Ovary (tissue), 9 donors: ENCODE measurements around the gene RASSF5. TPM values are rescaled to one million over a fixed set of nuclear protein-coding genes. Genes with fewer than 3 reads are reported as not detected.
A peak's percentile ranks its signal among the peaks of the same experiment; 100 is the strongest.

Experiments
- DNase-seq, 5 donors: peaks; one replicate each; pipeline ENCODE4 v3.0.0-alpha.2; 2019 to 2020
- H3K27ac ChIP-seq, 2 donors: fragments of 200-600 bp; one replicate each; pipeline versions ENCODE4 v1.5.1 to v1.8.0; 2019 to 2022
- H3K27me3 ChIP-seq: fragments of 200-600 bp; one replicate; pipeline ENCODE4 v1.8.0; 2022
- H3K36me3 ChIP-seq: fragments of 200-600 bp; sonication (generic); one replicate; pipeline ENCODE4 v1.5.1; 2019
- H3K4me1 ChIP-seq: one replicate; pipeline ENCODE4 v1.8.1; 2013; ENCODE audit warnings: mild to moderate bottlenecking, moderate library complexity; ENCODE audit not compliant: insufficient read depth
- H3K4me3 ChIP-seq: fragments of 200-600 bp; sonication (generic); one replicate; pipeline ENCODE4 v1.5.1; 2017
- H3K9me3 ChIP-seq, 2 donors: fragments of 200-600 bp in 1 of 2; sonication (generic) in 1 of 2; one replicate each; pipeline versions ENCODE4 v1.5.1 to v1.8.1; 2013 to 2019; ENCODE audit warnings: mild to moderate bottlenecking in 1 of 2, moderate library complexity in 1 of 2
- EP300 ChIP-seq: sonication (generic); formaldehyde crosslinking; IDR thresholded peaks from one replicate; pipeline ENCODE4 v1.6.1; 2017; ENCODE audit warnings: antibody characterized with exemption
- POLR2A ChIP-seq: fragments of 450-650 bp; IDR thresholded peaks from one replicate; pipeline ENCODE4 v1.6.1; 2017; ENCODE audit warnings: antibody characterized with exemption, mild to moderate bottlenecking, moderate library complexity
- WGBS, 3 donors: extraction: QIAGEN DNeasy Blood & Tissue Kit in 1 of 3; methylation state at CpG; one replicate each; pipeline versions ENCODE4 v1.1.5 to v1.1.7; 2013 to 2017; 5-methylcytosine and 5-hydroxymethylcytosine counted together
- intact Hi-C, 4 donors: fragments of 100-400 bp; cut with DNase I; formaldehyde crosslinking; loops; one replicate each; pipeline versions ENCODE4 v1.11.0 to v1.15.1; 2022 to 2023
- microRNA-seq, 3 donors: library from miRNA; unstranded; fragments of <30 nt; microRNA quantifications; one replicate each; pipeline versions ENCODE4 to v1.2.0, GENCODE V29; 2019 to 2020
- polyA plus RNA-seq, 2 donors: library from polyadenylated mRNA; stranded (reverse); fragments of 200-250 nt in 1 of 2; fragments of 350-450 nt in 1 of 2; fragmentation: Illumina TruSeq in 1 of 2; extraction: RNeasy Lipid Tissue Mini Kit (QIAGEN cat#74804) in 1 of 2; gene quantifications; one replicate each; pipeline ENCODE4 v1.2.3, GENCODE V29; 2013 to 2014
- small RNA-seq: library from RNA; depleted of rRNA; stranded (forward); fragments of <200 nt; gene quantifications from one replicate; pipeline ENCODE3, GENCODE V24; 2016
- total RNA-seq, 7 donors: library from RNA; depleted of rRNA in 2 of 7; stranded (reverse); fragments of >200 nt in 2 of 7; fragmentation: NEBNext Ultra II Directional in 3 of 7; extraction: Animal tissue kit (Norgen Biotek cat#: 25700) in 3 of 7; gene quantifications; one replicate each; pipeline versions ENCODE4 v1.1.0 to v1.2.4, GENCODE V29; 2016 to 2023
- TF ChIP-seq, protein P1 (sequence below), 3 donors: fragments of 450-650 bp in 2 of 3; fragments of 200-600 bp in 1 of 3; IDR thresholded peaks; one replicate each; pipeline versions ENCODE4 v1.5.1 to v1.8.0; 2016 to 2022; ENCODE audit warnings: antibody characterized with exemption in 3 of 3, mild to moderate bottlenecking in 1 of 3
- donor health status: DM: no; HTN: no; CAD: no; lungs with moderate emphysema.
- donor health status: DM: no; HTN: no; CAD: no.
- donor health status: Bipolar disorder and iron deficiency.
- donor health status: DM: yes; HTN: yes; CAD: no.
- donor health status: DM: no; HTN: no; CAD: no.
- donor health status: DM: yes; HTN: yes; CAD: no.

Gene RASSF5
- total and polyA plus RNA-seq, 9 donors = 1.8 to 11.8 (median 5.3) TPM

GRCh38 chr1:206635080-206635977, 128.0 kb downstream of the RASSF5 start, which contains the start of gene DYRK3:
Gene DYRK3, plus strand, starts transcription at chr1:206635536. Its CDS starts 168 bp downstream, at chr1:206635704.
- Histone ChIP-seq H3K4me3 (peak within 1 kb of the TSS; percentile 95), H3K4me1 (peaks cover 1% of the 10 kb centered on the region), H3K27ac (peak within 1 kb of the TSS; percentile 48 to 78), H3K27me3 (no peaks in the 10 kb centered on the region), H3K36me3 (no peaks in the 10 kb centered on the region), H3K9me3 (no peaks in the 10 kb centered on the region)
- peak; percentile 96 to 98 (median 97) for DNase-seq
- TF ChIP-seq, protein P1, sequence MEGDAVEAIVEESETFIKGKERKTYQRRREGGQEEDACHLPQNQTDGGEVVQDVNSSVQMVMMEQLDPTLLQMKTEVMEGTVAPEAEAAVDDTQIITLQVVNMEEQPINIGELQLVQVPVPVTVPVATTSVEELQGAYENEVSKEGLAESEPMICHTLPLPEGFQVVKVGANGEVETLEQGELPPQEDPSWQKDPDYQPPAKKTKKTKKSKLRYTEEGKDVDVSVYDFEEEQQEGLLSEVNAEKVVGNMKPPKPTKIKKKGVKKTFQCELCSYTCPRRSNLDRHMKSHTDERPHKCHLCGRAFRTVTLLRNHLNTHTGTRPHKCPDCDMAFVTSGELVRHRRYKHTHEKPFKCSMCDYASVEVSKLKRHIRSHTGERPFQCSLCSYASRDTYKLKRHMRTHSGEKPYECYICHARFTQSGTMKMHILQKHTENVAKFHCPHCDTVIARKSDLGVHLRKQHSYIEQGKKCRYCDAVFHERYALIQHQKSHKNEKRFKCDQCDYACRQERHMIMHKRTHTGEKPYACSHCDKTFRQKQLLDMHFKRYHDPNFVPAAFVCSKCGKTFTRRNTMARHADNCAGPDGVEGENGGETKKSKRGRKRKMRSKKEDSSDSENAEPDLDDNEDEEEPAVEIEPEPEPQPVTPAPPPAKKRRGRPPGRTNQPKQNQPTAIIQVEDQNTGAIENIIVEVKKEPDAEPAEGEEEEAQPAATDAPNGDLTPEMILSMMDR (IDR thresholded peaks at IDR 0.05) = peak in 1 of 3 donors; percentile 49
- TF ChIP-seq EP300 = peak; percentile 60
- peak; percentile 97 for TF ChIP-seq POLR2A
- intact Hi-C loops = loop anchor here in 3 of 4 donors (2.0 to 10.0 kb wide), 3 partner anchors 27 to 89 kb away; no protein-coding TSS in a partner anchor
- 0 to 1% (median 0%) methylated on average over 67 to 84 of the region's 84 CpGs for WGBS, 3 donors

GRCh38 chr1:206635978-206636345, 128.6 kb downstream of the RASSF5 start:
- WGBS, 3 donors = 0 to 3% (median 1%) methylated on average over 14 of the region's 14 CpGs
- H3K4me3 ChIP-seq = peak overlapping the region; percentile 95
- no peaks in the 10 kb centered on the region for H3K9me3 ChIP-seq
- peak overlapping the region; percentile 48 to 65 for H3K27ac ChIP-seq
- no peaks in the 10 kb centered on the region for H3K36me3 ChIP-seq
- DNase-seq = no peak
- TF ChIP-seq POLR2A = no peak
- no peak for TF ChIP-seq EP300
- TF ChIP-seq, protein P1 (IDR thresholded peaks at IDR 0.05) = no peak
- intact Hi-C loops = loop anchor here in 3 of 4 donors (2.0 to 10.0 kb wide), 3 partner anchors 27 to 89 kb away; no protein-coding TSS in a partner anchor
- H3K27me3 ChIP-seq = no peaks in the 10 kb centered on the region
- H3K4me1 ChIP-seq = peaks cover 1% of the 10 kb centered on the region

DNA sequence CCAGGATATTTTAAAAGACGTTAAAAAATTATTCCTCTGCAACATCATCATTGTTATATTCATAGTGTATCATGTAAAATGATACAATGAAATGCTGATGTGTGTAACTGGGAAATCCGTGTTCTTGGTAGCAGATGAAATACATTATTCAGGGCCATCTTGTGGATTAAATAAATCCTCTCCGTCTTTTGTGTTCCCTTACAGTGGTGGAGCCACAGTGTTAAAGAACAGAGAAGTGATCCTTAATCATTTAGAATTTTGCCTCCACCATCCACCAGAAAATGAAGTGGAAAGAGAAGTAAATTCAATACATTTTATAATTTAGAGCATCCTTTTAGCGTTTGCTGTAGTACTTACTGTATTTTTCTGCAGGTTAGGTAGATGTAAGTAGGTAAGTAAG, 129.3 kb downstream of the RASSF5 start:
- H3K36me3 ChIP-seq = no peaks in the 10 kb centered on the region
- WGBS, 3 donors = 7 to 17% (median 9%) methylated on average over 4 of the region's 4 CpGs
- H3K27ac ChIP-seq = peak overlapping the region in 1 of 2 donors; percentile 24
- peaks cover 1% of the 10 kb centered on the region for H3K4me1 ChIP-seq
- H3K9me3 ChIP-seq = no peaks in the 10 kb centered on the region
- TF ChIP-seq EP300 = no peak
- no peak for TF ChIP-seq POLR2A
- TF ChIP-seq, protein P1 (IDR thresholded peaks at IDR 0.05) = no peak
- H3K27me3 ChIP-seq = no peaks in the 10 kb centered on the region
- no peak for DNase-seq
- intact Hi-C loops = loop anchor here in 1 of 4 donors (10.0 kb wide), 1 partner anchor 88 kb away; no protein-coding TSS in a partner anchor
- H3K4me3 ChIP-seq = peak overlapping the region; percentile 95

- no peaks in the 10 kb centered on the region for H3K27me3 ChIP-seq
- H3K4me3 ChIP-seq = no peak overlapping the region
- H3K36me3 ChIP-seq = no peaks in the 10 kb centered on the region
- TF ChIP-seq, protein P1 (IDR thresholded peaks at IDR 0.05) = no peak
- TF ChIP-seq POLR2A = no peak
- TF ChIP-seq EP300 = no peak
- no peak overlapping the region for H3K27ac ChIP-seq
- H3K4me1 ChIP-seq = peaks cover 1% of the 10 kb centered on the region
- no peaks in the 10 kb centered on the region for H3K9me3 ChIP-seq
- intact Hi-C loops = loop anchor here in 1 of 4 donors (10.0 kb wide), 1 partner anchor 87 kb away; no protein-coding TSS in a partner anchor
- DNase-seq = no peak
Observed at GRCh38 chr1:206637605-206638004, 130.3 kb downstream of the RASSF5 start.

Small RNA genes within 50 kb of the gene (microRNA-seq; reads per million reads assigned to microRNA genes)
- gene MIR6769B = 0 to 0.38 (median 0.18) reads per million in 3 donors

Small RNA genes within 50 kb of the gene (small RNA-seq; reads per million reads assigned to genes)
- not detected for gene MIR6769B

Other genes with a start within 250 kb of the RASSF5 start
- gene IKBKE, start 37.1 kb upstream of the RASSF5 start, total RNA-seq = 1 to 10 TPM in 6 of 7 donors, under 1 TPM in 1; 0.86 to 3.9 (median 2.6) TPM
- gene IKBKE, start 37.1 kb upstream of the RASSF5 start, polyA plus RNA-seq = 1 to 10 TPM; 1.2 to 1.3 TPM
- gene EIF2D, start 104.9 kb downstream of the RASSF5 start, total RNA-seq = 10 to 100 TPM; 46.4 to 72.8 (median 53.5) TPM
- gene EIF2D, start 104.9 kb downstream of the RASSF5 start, polyA plus RNA-seq = 10 to 100 TPM; 63.4 to 90.0 TPM
- gene DYRK3, start 128.0 kb downstream of the RASSF5 start, total RNA-seq = 10 to 100 TPM in 4 of 7 donors, 1 to 10 TPM in 3; 5.5 to 15.0 (median 10.1) TPM
- gene DYRK3, start 128.0 kb downstream of the RASSF5 start, polyA plus RNA-seq = 10 to 100 TPM in 1 of 2 donors, 1 to 10 TPM in 1; 5.6 to 16.2 TPM
- 10 to 100 TPM; 28.4 to 71.2 (median 66.2) TPM for gene MAPKAPK2, start 177.4 kb downstream of the RASSF5 start, total RNA-seq
- 10 to 100 TPM; 34.5 to 64.7 TPM for gene MAPKAPK2, start 177.4 kb downstream of the RASSF5 start, polyA plus RNA-seq